Mucosa of rectum (tissue), 2 donors: ENCODE data around the gene IL6ST.

Source experiments
- H3K27ac ChIP-seq, 2 donors: one replicate each; pipeline ENCODE4 v1.7.0; 2013; ENCODE audit warnings: inconsistent platforms in 2 of 2, low read depth in 2 of 2, low read length in 2 of 2
- H3K27me3 ChIP-seq, 2 donors: one replicate each; pipeline ENCODE4 v1.7.0; 2013; ENCODE audit warnings: low read length in 2 of 2; ENCODE audit not compliant: control insufficient read depth in 2 of 2, insufficient read depth in 2 of 2
- H3K36me3 ChIP-seq, 2 donors: one replicate each; pipeline ENCODE4 v1.7.0; 2013; ENCODE audit warnings: low read length in 2 of 2; ENCODE audit not compliant: control insufficient read depth in 2 of 2, insufficient read depth in 2 of 2
- H3K4me1 ChIP-seq, 2 donors: one replicate each; pipeline ENCODE4 v1.7.0; 2013; ENCODE audit warnings: low read length in 2 of 2, mild to moderate bottlenecking in 1 of 2; ENCODE audit not compliant: control insufficient read depth in 2 of 2, insufficient read depth in 2 of 2
- H3K4me3 ChIP-seq, 2 donors: one replicate each; pipeline ENCODE4 v1.7.0; 2013; ENCODE audit warnings: low read length in 2 of 2
- H3K9ac ChIP-seq, 2 donors: one replicate each; pipeline ENCODE4 v1.7.0; 2013; ENCODE audit warnings: low read length in 2 of 2, low read depth in 1 of 2, mild to moderate bottlenecking in 1 of 2
- H3K9me3 ChIP-seq, 2 donors: one replicate each; pipeline ENCODE4 v1.7.0; 2013; ENCODE audit warnings: low read length in 2 of 2; ENCODE audit not compliant: control insufficient read depth in 2 of 2
- donor health status: healthy.
- donor health status: Normal muscosa, but diverticular disease.

IL6ST gene

DNA sequence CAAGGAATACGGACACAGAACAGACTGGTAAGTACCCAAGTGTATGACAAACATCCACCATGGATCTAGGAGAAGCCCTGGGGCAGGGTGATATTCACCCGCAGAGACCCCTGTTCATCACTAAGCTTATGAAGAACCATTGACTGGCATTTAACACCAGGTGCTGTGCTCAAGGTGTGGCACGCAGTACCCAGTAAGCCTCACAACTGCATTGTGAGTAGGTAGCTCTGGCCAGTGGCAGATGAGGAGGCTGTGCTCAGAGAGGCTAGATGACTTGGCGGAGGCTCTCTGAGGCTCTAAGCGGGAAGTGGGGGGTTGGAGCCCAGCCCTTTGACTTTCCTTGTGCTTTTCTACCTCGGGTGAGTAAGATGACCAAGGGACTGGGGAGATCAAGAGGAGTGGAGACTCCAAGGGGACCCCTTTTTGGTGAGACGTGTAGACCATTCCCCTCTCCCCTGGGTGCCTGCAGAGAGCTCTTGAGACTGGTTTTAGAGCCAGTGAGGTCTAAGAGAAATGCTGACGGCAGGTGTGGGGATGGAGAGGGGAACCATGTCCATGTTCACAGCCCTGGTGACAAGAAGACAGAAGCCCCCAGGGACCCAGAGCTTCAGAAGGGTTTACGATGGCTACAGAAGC lies 70.8 kb downstream of the IL6ST start:
- no peak overlapping the region for H3K9ac ChIP-seq
- H3K27ac ChIP-seq, result no peak overlapping the region
- H3K27me3 ChIP-seq, result no peaks in the 10 kb centered on the region
- H3K9me3 ChIP-seq, result no peaks in the 10 kb centered on the region
- no peaks in the 10 kb centered on the region for H3K36me3 ChIP-seq
- H3K4me1 ChIP-seq, result no peaks in the 10 kb centered on the region
- peak overlapping the region in 1 of 2 donors; percentile 71 for H3K4me3 ChIP-seq

DNA sequence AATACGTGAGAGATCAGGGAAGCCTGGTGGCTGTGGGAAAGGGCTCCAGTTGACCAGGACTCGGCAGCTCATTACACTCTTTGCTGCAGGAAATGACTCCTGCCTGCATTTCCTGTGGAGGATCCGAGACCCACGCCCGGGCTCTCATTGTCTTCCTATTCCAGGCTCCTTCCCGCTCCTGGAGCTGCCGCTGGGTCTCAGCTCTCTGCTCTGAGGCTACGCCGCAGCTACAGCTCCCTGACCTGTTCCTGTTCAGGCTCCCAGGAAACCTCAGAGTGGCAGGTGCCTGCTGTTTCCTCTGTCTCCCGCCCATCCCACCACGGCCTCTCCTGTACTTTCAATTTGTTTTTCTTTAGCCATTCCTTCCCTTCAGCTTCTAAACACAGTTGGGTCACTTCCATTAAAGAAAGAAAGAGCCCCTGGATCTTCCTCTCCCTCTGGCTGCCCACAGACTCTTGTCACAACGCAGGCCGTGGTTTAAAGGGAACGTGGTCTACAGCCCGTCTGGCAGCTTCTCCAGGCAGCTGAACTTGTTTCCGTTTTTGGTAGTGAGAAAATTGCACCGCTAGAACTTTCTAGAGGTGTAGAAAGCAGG lies 71.5 kb downstream of the IL6ST start:
- H3K36me3 ChIP-seq, result no peaks in the 10 kb centered on the region
- H3K27ac ChIP-seq, result no peak overlapping the region
- H3K4me3 ChIP-seq, result peak overlapping the region; percentile 31 to 71
- peak overlapping the region in 1 of 2 donors; percentile 38 for H3K9ac ChIP-seq
- no peaks in the 10 kb centered on the region for H3K27me3 ChIP-seq
- no peaks in the 10 kb centered on the region for H3K9me3 ChIP-seq
- no peaks in the 10 kb centered on the region for H3K4me1 ChIP-seq

DNA sequence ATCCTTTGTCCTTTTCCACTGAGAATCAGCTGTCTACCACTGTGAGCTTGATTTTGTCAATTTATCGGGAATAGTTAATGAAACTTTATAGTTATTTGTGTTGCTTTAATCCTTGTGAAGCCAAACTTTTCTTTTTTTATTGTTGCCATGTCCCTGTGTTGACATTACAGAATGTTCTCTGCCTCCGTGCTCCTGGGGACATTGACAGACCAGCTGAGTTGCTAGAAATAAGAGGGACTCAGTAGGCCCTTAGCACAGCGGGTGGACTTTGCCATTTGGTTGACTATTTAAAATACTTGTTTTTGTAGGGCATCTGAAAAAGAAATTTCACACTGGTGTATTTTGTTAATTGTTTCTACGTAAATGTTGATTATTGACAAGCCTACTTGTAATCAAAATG lies 73.1 kb downstream of the IL6ST start:
- Histone ChIP-seq H3K27ac (no peak overlapping the region), H3K9me3 (no peaks in the 10 kb centered on the region), H3K36me3 (no peaks in the 10 kb centered on the region), H3K4me3 (no peak overlapping the region), H3K9ac (no peak overlapping the region), H3K4me1 (no peaks in the 10 kb centered on the region), H3K27me3 (no peaks in the 10 kb centered on the region)

DNA sequence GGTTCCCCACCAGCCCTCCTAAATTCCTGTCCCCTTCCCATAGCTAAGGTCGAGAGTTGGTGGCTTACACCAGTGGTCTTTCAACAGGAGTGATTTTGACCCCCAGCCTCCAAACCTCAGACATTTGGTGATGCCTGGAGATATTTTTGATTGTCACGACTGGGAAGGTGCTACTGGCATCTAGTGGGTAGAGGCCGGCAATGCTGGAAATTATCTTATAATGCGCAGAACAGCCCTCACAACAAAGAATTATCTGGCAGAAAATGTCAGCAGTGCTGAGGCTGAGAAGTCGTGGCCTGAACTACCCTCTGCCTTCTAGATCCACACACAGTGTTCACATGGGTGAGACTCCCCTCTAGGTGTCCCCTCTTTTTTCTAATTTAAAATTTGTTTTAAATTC lies 74.0 kb downstream of the IL6ST start:
- no peak overlapping the region for H3K9ac ChIP-seq
- H3K27me3 ChIP-seq, result no peaks in the 10 kb centered on the region
- H3K4me1 ChIP-seq, result no peaks in the 10 kb centered on the region
- no peaks in the 10 kb centered on the region for H3K36me3 ChIP-seq
- H3K4me3 ChIP-seq, result no peak overlapping the region
- H3K27ac ChIP-seq, result no peak overlapping the region
- H3K9me3 ChIP-seq, result no peaks in the 10 kb centered on the region

DNA sequence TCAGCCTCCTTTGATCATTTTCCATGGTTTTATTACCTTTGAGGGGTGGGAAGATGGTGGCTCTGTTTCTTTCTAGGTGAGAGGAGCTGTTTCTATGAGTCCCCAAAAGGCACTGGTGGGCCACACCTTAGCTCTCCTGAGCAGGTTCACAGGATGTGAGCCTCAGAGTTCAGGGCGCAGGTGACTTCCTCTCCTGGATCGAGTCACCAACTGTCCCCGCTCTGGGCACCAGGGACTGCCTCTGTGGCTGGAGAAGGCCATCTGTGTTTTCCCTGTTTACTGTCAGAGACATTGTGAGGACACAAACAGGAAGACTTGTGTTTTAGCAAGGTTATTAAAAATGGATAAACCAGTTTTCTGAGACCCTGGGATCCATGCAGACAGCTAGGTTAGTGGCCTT lies 75.1 kb downstream of the IL6ST start:
- H3K9me3 ChIP-seq, result no peaks in the 10 kb centered on the region
- H3K4me3 ChIP-seq, result no peak overlapping the region
- H3K4me1 ChIP-seq, result no peaks in the 10 kb centered on the region
- no peaks in the 10 kb centered on the region for H3K36me3 ChIP-seq
- H3K27ac ChIP-seq, result no peak overlapping the region
- H3K9ac ChIP-seq, result no peak overlapping the region
- no peaks in the 10 kb centered on the region for H3K27me3 ChIP-seq

DNA sequence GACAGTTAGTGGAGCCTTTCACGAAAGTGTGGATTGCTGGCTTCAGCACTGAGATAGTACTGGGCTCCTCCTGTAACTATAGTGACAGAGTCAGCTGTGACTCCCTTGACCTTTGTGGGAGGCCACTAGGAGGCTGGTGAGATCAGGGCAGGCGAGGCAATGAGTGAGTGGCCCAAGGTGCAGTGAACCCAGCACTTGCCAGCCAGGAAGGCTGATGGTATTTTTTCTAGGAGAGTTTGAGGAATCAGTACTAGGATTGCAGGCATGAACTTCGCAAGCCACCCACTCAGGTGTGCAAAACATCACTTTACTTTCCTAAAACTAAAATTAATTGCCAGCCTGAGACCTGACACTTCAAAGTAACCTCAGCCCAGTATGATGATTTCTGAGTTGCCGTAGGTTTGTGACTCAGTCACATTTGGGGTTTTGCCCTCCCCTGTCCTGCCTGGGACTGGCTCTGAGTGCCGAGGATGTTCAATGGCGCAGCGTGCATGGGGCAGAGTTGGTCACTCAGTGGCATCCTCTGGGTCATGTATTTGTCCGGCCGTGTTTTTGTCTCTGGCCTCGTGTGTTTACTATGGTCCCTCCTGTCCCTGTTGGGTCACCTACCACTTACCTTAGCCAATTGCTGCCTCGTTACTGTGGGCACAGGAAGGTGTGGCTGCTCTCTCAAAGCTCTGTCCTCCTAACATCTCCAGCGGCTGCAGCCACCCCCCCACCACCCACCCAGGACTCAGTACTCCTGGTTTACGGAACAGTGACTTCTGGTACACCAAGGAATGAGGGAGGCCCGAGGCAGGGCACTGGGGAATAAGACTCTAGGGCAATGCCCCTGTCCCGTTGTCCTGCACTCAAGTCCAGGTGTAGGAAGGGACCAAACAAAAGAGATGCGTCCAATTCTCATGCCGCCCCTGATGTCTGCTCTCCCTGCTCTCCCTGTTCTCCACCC lies 76.4 kb downstream of the IL6ST start:
- Histone ChIP-seq H3K27me3 (no peaks in the 10 kb centered on the region), H3K4me3 (no peak overlapping the region)

DNA sequence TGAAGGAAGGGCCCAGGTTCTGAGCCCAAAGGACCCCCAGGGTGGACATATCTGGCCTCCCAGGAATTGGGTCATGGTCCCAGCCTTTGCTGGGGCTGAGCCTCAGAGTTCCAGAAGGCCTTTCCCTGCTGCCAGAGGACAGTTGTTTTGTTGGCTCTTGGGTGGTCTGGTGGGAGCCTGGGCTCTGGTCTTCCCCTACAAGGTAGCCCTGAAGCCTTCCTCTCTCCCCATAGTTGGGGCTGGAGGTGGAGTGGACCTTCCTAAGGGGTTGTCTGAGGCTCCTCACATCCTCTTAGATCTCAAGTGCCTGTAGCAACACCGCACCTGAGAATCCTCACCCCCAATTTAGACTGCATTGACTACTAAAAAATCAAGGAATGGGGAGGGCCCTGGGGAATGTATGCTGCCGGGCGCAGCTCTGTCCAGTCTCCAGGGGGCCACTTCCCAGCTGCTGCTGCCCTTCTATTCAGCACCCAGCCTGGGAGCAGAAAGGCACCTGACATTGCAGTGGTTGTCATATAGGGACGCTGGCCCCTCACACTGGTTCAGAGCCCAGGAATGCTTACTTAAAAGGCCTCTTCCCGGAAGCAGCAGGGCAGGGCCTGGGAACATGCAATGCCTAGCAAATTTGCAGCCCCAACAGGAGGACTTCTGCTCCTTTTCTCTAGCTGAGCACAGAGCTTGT lies 77.2 kb downstream of the IL6ST start:
- H3K4me3 ChIP-seq, result no peak overlapping the region
- H3K4me1 ChIP-seq, result no peaks in the 10 kb centered on the region
- no peaks in the 10 kb centered on the region for H3K27me3 ChIP-seq
- H3K27ac ChIP-seq, result no peak overlapping the region
- H3K9ac ChIP-seq, result no peak overlapping the region
- no peaks in the 10 kb centered on the region for H3K36me3 ChIP-seq
- H3K9me3 ChIP-seq, result no peaks in the 10 kb centered on the region

More for the DNA sequence above, 76.4 kb downstream of the IL6ST start:
- no peak overlapping the region for H3K27ac ChIP-seq
- no peaks in the 10 kb centered on the region for H3K9me3 ChIP-seq
- H3K4me1 ChIP-seq, result no peaks in the 10 kb centered on the region
- H3K36me3 ChIP-seq, result no peaks in the 10 kb centered on the region
- H3K9ac ChIP-seq, result no peak overlapping the region

DNA sequence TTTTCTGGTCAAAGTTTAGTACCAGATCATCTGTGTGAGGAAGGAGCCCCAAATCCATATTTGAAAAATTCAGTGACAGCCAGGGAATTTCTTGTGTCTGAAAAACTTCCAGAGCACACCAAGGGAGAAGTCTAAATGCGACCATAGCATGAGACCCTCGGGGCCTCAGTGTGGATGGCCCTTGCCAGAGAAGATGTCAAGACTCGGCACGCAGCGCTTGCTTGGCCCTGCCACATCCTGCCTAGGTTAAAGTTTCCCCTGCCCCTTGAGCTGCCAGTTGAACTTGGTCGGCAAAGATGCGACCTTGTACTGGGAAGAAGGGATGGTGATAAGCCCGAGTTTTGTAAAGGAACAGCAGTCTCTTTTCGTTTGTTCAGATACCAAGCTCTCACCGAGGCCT lies 77.8 kb downstream of the IL6ST start:
- Histone ChIP-seq H3K27ac (no peak overlapping the region), H3K27me3 (no peaks in the 10 kb centered on the region), H3K9me3 (no peaks in the 10 kb centered on the region), H3K36me3 (no peaks in the 10 kb centered on the region), H3K4me1 (no peaks in the 10 kb centered on the region), H3K9ac (no peak overlapping the region), H3K4me3 (no peak overlapping the region)

DNA sequence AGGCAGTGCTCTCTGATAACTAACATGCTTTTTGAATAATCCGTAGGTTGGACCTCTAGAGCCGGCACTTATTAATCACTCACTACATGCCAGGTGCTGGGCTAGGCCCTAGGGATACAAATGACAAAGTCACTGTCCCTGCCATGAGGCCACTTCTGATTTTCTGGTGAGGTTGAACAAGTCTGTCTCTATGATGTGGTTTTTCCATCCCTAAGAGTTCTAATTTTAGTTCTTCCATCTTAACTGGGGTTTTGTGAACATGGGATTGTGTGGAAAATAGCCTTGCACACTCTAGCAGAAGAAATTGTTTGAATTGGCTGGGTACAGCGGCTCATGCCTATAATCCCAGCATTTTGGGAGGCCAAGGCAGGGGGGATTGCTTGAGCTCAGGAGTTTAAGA lies 79.0 kb downstream of the IL6ST start:
- Histone ChIP-seq H3K9ac (no peak overlapping the region), H3K36me3 (no peaks in the 10 kb centered on the region), H3K27ac (no peak overlapping the region)

DNA sequence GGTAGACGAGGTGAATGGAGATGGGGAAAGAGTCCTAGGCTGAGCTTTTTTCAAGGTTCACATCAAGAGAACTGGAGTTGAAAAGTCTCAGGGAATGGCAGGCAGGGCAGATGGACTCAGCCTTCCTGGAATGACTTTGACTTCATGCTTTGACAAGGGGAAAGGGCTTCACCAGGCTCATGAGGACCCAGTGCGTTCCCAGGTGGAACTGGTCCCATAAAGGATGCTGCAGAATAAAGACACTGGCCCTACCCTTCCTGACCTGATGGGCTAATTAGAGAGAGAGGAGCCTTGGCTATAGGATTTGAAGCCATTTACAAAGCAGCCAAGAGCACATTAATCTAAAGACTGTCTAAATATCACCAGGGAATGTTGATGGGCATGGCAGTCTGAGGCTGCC lies 79.8 kb downstream of the IL6ST start:
- Histone ChIP-seq H3K27me3 (no peaks in the 10 kb centered on the region), H3K27ac (no peak overlapping the region), H3K4me1 (no peaks in the 10 kb centered on the region), H3K4me3 (no peak overlapping the region), H3K9ac (no peak overlapping the region), H3K36me3 (no peaks in the 10 kb centered on the region), H3K9me3 (no peaks in the 10 kb centered on the region)

More for the DNA sequence above, 79.0 kb downstream of the IL6ST start:
- no peaks in the 10 kb centered on the region for H3K27me3 ChIP-seq
- no peaks in the 10 kb centered on the region for H3K9me3 ChIP-seq
- H3K4me1 ChIP-seq, result no peaks in the 10 kb centered on the region
- no peak overlapping the region for H3K4me3 ChIP-seq
